SU-DHL-6 (cell line): ENCODE results near the gene CRNN.

ENCODE experiments used
- H2AFZ ChIP-seq: fragments of 200-600 bp; sonication (generic); 2 replicates; pipeline ENCODE4 v1.6.1; 2014; ENCODE audit warnings: low read depth, mild to moderate bottlenecking, moderate library complexity, mixed read lengths, antibody characterized with exemption, low read length; ENCODE audit not compliant: severe bottlenecking
- H3F3A ChIP-seq: fragments of 200-600 bp; shearing (Covaris generic); 2 replicates; pipeline ENCODE4 v1.6.0; 2016; ENCODE audit warnings: antibody characterized with exemption, mild to moderate bottlenecking; ENCODE audit not compliant: insufficient read depth
- H3K27ac ChIP-seq: fragments of 200-600 bp; sonication (generic); 2 replicates; pipeline ENCODE4 v1.5.1; 2016; ENCODE audit warnings: low read depth, mild to moderate bottlenecking, low read length, moderate library complexity, mixed read lengths
- H3K27me3 ChIP-seq: fragments of 200-600 bp; sonication (generic), shearing (Covaris generic); 2 replicates; pipeline ENCODE4 v1.6.0; 2014; ENCODE audit warnings: mild to moderate bottlenecking, low read length
- H3K36me3 ChIP-seq: fragments of 200-600 bp; sonication (generic); 2 replicates; pipeline ENCODE4 v1.6.1; 2014; ENCODE audit warnings: mild to moderate bottlenecking, low read length, mixed read lengths
- H3K4me2 ChIP-seq: fragments of 300-600, 200-600 bp; shearing (Covaris generic), sonication (generic); 2 replicates; pipeline ENCODE4 v1.6.0; 2014; ENCODE audit warnings: low read length, low read depth, mild to moderate bottlenecking; ENCODE audit not compliant: poor library complexity, severe bottlenecking
- H3K4me3 ChIP-seq: fragments of 200-600 bp; sonication (generic); 2 replicates; pipeline ENCODE4 v1.5.1; 2014; ENCODE audit warnings: antibody characterized with exemption, low read length, mild to moderate bottlenecking, mixed read lengths; ENCODE audit not compliant: insufficient read depth, poor library complexity, severe bottlenecking
- H3K79me2 ChIP-seq: fragments of 200-600 bp; sonication (generic); 2 replicates; pipeline ENCODE4 v1.6.1; 2014; ENCODE audit warnings: mild to moderate bottlenecking, low read length, moderate library complexity; ENCODE audit not compliant: insufficient read depth
- H3K9ac ChIP-seq: fragments of 200-600 bp; sonication (generic); 2 replicates; pipeline ENCODE4 v1.7.0; 2014; ENCODE audit warnings: mild to moderate bottlenecking, low read length
- H3K9me2 ChIP-seq: fragments of 200-600 bp; sonication (generic); replicated peaks from 2 replicates; pipeline ENCODE4 v1.6.1; 2014; ENCODE audit warnings: low read length; ENCODE audit not compliant: insufficient read depth
- H3K9me3 ChIP-seq: fragments of 200-600 bp; sonication (generic); 2 replicates; pipeline ENCODE4 v1.6.1; 2014; ENCODE audit warnings: low read length, mixed read lengths; ENCODE audit not compliant: insufficient read depth
- H4K20me1 ChIP-seq: fragments of 200-600 bp; sonication (generic); 2 replicates; pipeline ENCODE4 v1.6.1; 2014; ENCODE audit warnings: low read depth, mild to moderate bottlenecking, antibody characterized with exemption, low read length, moderate library complexity, mixed read lengths
- EZH2phosphoT487 ChIP-seq: fragments of 200-600 bp; sonication (generic), shearing (Covaris generic); conservative IDR thresholded peaks from 2 replicates; pipeline ENCODE4 v1.6.1; 2018; ENCODE audit warnings: mild to moderate bottlenecking, antibody characterized with exemption, low read length, moderate library complexity, mixed read lengths
- TF ChIP-seq, protein P1 (sequence below): fragments of 200-600 bp; sonication (generic); IDR thresholded peaks from one replicate; pipeline ENCODE4 v1.5.1; 2017; ENCODE audit warnings: antibody characterized with exemption, mild to moderate bottlenecking, low read length, moderate library complexity; ENCODE audit not compliant: insufficient read depth, poor library complexity, severe bottlenecking

Gene CRNN

DNA sequence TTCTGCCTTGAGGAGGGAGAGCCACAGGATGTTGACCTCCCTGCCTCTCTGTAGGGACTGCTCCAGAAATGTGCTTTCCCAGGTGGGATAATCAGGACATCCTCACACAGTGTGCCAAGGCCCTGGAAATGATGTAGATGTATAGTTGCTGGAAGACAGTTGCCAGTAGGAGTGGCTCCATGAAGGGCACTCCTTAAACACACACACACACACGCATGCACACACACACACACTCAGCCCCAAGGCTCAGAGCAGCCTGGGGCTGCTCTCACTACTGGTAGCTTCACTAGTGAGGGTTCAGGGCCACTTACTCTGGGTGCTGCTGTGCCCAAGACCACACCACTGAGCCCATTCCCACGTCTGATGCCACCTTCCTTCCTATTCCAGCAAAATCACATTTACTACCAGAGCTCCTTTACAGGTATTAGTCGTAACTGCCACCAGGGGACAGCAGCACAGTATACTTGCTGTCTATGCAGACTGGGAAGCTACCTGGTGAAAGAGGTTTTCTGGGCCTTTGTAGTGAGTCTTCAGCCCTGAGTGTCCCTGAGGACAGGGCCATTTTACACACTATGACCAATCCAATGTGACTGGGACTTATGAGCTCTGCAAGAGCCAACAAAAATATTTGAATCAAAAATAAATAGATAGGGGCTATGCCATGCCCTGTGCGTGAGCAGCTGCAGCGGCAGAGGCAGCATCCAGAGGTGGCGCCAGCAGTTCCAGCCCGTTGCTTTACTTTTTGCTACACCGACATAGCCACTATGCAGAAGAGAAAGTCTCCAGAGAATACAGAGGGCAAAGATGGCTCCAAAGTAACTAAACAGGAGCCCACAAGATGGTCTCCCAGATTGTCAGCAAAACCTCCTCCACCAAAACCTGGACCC is 15.0 kb downstream of the CRNN start:
- Histone ChIP-seq H3K9ac (no peak overlapping the region), H2AFZ (no peak overlapping the region), H3K36me3 (no peaks in the 10 kb centered on the region), H3K4me3 (no peak overlapping the region), H4K20me1 (no peaks in the 10 kb centered on the region), H3F3A (no peaks in the 10 kb centered on the region), H3K27ac (no peak overlapping the region), H3K79me2 (no peaks in the 10 kb centered on the region), H3K27me3 (no peaks in the 10 kb centered on the region), H3K9me2 (no peaks in the 10 kb centered on the region), H3K4me2 (no peak overlapping the region), H3K9me3 (no peaks in the 10 kb centered on the region)
- TF ChIP-seq EZH2phosphoT487: no peak
- TF ChIP-seq, protein P1, sequence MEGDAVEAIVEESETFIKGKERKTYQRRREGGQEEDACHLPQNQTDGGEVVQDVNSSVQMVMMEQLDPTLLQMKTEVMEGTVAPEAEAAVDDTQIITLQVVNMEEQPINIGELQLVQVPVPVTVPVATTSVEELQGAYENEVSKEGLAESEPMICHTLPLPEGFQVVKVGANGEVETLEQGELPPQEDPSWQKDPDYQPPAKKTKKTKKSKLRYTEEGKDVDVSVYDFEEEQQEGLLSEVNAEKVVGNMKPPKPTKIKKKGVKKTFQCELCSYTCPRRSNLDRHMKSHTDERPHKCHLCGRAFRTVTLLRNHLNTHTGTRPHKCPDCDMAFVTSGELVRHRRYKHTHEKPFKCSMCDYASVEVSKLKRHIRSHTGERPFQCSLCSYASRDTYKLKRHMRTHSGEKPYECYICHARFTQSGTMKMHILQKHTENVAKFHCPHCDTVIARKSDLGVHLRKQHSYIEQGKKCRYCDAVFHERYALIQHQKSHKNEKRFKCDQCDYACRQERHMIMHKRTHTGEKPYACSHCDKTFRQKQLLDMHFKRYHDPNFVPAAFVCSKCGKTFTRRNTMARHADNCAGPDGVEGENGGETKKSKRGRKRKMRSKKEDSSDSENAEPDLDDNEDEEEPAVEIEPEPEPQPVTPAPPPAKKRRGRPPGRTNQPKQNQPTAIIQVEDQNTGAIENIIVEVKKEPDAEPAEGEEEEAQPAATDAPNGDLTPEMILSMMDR: peak; percentile 41

DNA sequence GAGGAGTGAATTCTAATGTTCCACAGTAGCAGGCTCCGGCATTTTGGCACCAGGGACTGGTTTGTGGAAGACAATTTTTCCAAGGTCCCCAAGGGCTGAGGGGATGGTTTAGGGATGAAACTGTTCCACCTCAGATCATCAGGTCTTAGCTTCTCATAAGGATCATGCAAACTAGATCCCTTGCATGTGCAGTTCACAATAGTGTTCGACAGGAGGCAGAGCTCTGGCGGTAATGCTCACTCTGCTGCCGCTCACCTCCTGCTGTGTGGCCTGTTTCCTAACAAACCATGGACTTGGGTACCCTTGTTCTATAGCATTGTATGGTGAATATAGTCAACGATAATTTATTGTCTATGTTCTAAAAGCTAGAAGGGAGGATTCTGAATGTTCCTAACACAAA is 16.6 kb downstream of the CRNN start:
- Histone ChIP-seq H3K4me3 (no peak overlapping the region), H3K27me3 (no peaks in the 10 kb centered on the region), H3K9me3 (no peaks in the 10 kb centered on the region), H3K4me2 (no peak overlapping the region), H3K36me3 (no peaks in the 10 kb centered on the region), H3K79me2 (no peaks in the 10 kb centered on the region), H3K9ac (no peak overlapping the region), H4K20me1 (no peaks in the 10 kb centered on the region), H2AFZ (no peak overlapping the region), H3K9me2 (no peaks in the 10 kb centered on the region), H3F3A (no peaks in the 10 kb centered on the region), H3K27ac (no peak overlapping the region)
- TF ChIP-seq, protein P1: no peak
- no peak for TF ChIP-seq EZH2phosphoT487

DNA sequence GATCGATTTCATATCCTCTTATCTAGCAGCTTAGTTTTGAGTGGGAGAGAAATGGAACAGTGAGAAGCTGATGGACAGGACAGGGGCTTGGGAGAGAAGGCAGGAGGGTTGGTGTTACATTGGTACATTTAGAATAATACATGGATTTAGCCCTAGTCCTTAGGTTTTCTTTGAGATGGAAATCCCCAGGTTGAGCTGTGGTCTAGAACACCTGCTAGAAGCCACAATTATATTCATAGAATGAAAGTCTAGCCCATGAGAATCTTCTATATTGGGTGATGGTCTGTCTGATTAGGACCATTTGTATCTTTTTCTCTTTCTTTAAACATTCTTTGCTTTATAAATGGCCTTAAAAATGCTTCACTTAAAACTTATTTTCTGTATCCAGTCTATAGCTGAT is 19.9 kb downstream of the CRNN start:
- H3K9ac ChIP-seq: no peak overlapping the region
- H3K27ac ChIP-seq: no peak overlapping the region
- H3K9me2 ChIP-seq: no peaks in the 10 kb centered on the region
- no peaks in the 10 kb centered on the region for H3K9me3 ChIP-seq
- H3K36me3 ChIP-seq: no peaks in the 10 kb centered on the region
- no peak overlapping the region for H3K4me3 ChIP-seq
- no peaks in the 10 kb centered on the region for H3K79me2 ChIP-seq
- H2AFZ ChIP-seq: no peak overlapping the region
- no peaks in the 10 kb centered on the region for H4K20me1 ChIP-seq
- H3K27me3 ChIP-seq: no peaks in the 10 kb centered on the region
- H3K4me2 ChIP-seq: no peak overlapping the region
- TF ChIP-seq EZH2phosphoT487: no peak
- TF ChIP-seq, protein P1: no peak
- H3F3A ChIP-seq: no peaks in the 10 kb centered on the region
